ENCODE measurements around the gene ZMYND11.

DNA sequence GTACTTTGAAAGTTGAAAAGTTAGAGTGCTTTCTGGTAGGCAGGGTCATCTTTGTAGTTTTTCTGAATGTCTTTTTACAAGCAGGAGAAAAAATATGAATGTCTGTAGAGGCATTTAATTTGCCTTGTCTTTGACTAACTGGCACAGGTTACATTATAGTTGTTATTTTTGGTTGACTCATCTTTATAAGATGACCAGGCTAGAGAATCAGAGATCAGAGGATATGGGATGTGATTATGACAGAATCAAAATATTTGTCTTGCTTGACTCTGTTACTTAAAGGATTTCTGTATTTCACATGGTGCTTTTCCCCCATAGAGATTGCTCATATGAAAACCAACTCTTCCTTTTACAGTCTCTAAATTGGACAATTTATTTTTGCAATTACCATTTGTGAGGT lies 2.4 kb downstream of the ZMYND11 start:
- TF ChIP-seq, protein P1, sequence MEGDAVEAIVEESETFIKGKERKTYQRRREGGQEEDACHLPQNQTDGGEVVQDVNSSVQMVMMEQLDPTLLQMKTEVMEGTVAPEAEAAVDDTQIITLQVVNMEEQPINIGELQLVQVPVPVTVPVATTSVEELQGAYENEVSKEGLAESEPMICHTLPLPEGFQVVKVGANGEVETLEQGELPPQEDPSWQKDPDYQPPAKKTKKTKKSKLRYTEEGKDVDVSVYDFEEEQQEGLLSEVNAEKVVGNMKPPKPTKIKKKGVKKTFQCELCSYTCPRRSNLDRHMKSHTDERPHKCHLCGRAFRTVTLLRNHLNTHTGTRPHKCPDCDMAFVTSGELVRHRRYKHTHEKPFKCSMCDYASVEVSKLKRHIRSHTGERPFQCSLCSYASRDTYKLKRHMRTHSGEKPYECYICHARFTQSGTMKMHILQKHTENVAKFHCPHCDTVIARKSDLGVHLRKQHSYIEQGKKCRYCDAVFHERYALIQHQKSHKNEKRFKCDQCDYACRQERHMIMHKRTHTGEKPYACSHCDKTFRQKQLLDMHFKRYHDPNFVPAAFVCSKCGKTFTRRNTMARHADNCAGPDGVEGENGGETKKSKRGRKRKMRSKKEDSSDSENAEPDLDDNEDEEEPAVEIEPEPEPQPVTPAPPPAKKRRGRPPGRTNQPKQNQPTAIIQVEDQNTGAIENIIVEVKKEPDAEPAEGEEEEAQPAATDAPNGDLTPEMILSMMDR (IDR thresholded peaks at IDR 0.05; ENCODE audit: insufficient read depth, low read length) = no peak
- TF ChIP-seq, protein P2, sequence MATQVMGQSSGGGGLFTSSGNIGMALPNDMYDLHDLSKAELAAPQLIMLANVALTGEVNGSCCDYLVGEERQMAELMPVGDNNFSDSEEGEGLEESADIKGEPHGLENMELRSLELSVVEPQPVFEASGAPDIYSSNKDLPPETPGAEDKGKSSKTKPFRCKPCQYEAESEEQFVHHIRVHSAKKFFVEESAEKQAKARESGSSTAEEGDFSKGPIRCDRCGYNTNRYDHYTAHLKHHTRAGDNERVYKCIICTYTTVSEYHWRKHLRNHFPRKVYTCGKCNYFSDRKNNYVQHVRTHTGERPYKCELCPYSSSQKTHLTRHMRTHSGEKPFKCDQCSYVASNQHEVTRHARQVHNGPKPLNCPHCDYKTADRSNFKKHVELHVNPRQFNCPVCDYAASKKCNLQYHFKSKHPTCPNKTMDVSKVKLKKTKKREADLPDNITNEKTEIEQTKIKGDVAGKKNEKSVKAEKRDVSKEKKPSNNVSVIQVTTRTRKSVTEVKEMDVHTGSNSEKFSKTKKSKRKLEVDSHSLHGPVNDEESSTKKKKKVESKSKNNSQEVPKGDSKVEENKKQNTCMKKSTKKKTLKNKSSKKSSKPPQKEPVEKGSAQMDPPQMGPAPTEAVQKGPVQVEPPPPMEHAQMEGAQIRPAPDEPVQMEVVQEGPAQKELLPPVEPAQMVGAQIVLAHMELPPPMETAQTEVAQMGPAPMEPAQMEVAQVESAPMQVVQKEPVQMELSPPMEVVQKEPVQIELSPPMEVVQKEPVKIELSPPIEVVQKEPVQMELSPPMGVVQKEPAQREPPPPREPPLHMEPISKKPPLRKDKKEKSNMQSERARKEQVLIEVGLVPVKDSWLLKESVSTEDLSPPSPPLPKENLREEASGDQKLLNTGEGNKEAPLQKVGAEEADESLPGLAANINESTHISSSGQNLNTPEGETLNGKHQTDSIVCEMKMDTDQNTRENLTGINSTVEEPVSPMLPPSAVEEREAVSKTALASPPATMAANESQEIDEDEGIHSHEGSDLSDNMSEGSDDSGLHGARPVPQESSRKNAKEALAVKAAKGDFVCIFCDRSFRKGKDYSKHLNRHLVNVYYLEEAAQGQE (IDR thresholded peaks at IDR 0.05; ENCODE audit: insufficient replicate concordance, low read depth) = no peak
- TF ChIP-seq POLR2AphosphoS5 (IDR thresholded peaks at IDR 0.05; ENCODE audit: low read depth) = no peak
- no peak for TF ChIP-seq GABPA (IDR thresholded peaks at IDR 0.05; ENCODE audit: low read depth)
- no peak for TF ChIP-seq SPI1 (IDR thresholded peaks at IDR 0.05; ENCODE audit: borderline replicate concordance, low read depth)

Data from HL-60 (cell line).